IPS DF 4.7 (cell line): ENCODE measurements around the gene APBB2.

Source experiments
- DNase-seq: peaks from one replicate; pipeline ENCODE4 v3.0.0-alpha.2; 2013; ENCODE audit warnings: low spot score; ENCODE audit errors: extremely low read depth

APBB2 gene

GRCh38 chr4:41215969-41216293, 1.6 kb upstream of the APBB2 start:
- no peak for DNase-seq

DNA sequence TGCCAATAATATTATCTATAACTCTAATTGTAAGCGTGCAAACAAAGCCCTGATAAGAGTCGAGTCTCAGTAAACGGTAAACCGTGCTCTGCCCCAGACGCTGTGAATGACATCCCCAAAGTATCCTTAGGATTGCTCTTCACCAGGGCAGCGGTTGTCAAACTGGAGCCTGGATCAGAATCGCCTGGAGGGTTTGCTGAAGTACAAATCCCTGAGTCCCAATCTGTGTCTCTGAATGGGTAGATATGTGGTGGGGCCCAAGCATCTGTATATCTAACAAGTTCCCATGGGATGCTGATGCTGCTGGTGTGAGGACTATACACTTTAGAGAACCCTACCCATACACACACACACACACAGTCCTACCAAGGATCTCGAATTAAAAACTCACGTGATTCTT, 813 bp upstream of the APBB2 start:
- no peak for DNase-seq

DNA sequence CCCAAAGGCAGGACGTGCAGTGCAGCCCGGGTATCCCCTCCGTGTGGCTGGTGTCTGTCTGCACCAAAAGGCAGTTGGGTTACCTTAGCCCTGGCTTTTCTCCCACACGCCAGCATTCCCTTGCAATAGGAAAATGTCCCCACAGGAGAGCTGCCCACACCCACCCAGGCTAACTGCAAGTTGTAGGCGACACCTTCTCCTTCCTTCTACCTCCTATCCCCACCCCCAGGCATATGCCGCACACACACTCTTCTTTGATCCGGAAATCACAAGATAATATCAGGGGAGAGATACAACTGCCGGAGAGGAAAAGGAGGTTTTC, 444 bp upstream of the APBB2 start:
- no peak for DNase-seq

DNA sequence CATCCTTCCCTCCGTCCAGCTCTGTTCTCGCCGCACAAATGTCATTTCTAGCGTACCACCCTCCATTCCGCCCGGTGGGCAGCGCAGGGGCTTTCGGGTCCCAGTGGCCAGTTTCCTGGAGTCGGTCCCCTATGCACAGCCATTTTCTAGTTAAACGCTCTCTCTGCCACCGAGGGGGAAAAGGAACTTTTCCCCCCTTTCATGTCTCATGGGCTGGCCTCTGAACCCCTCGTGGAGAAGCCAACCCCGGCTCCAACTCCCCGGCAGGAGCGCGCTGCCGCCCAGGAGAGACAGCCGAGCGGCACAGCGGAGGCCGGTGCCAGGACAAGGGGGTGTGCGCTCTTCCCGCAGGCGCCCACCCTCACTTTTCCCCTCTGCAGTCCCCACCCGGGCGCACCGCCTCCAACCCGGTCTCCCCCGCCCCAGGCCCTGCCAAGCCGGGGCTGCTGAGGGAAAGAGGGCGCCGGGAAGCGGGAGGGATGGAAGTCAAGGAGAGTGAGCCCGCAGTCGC, 662 bp downstream of the APBB2 start:
- no peak for DNase-seq

- DNase-seq: no peak
These were observed 1.6 kb downstream of the APBB2 start for GRCh38 chr4:41212616-41213203.

- no peak for DNase-seq
These were observed 2.3 kb downstream of the APBB2 start for GRCh38 chr4:41211951-41212615.

GRCh38 chr4:41209901-41210300, 4.4 kb downstream of the APBB2 start:
- DNase-seq: no peak

GRCh38 chr4:41209187-41209586, 5.2 kb downstream of the APBB2 start:
- DNase-seq: no peak

- no peak for DNase-seq
These were observed 7.0 kb downstream of the APBB2 start for GRCh38 chr4:41207291-41207831.

- DNase-seq: no peak
These were observed 8.4 kb downstream of the APBB2 start for GRCh38 chr4:41205854-41206460.

- no peak for DNase-seq
These were observed 9.2 kb downstream of the APBB2 start for GRCh38 chr4:41205130-41205529.

DNA sequence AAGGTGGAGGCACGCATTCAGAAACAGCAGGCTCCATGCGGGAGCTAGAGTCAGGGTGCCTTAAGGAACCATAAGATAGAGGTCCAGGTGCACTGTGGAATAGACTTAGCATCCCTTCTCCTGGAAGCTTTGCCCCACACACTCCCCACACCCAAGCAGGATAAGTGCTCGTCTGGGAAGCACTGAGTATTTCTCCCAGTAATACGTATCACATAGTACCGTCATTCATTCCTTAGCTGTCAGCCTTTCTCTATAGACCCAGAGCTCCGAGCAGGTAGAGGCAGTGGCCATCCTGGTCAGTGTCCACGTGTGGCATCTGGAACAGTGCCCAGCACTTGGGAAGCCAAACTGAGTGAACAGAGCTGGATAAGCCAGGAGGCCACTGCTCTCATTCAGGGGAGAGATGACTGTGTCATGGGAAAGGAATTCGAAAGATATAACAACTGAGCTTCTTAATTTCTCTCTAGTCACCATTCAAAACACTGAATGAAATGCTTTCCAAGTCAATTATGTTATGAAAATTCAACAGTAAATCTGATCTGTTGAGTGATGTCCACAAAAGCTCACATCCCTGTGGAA, 9.9 kb downstream of the APBB2 start:
- no peak for DNase-seq

DNA sequence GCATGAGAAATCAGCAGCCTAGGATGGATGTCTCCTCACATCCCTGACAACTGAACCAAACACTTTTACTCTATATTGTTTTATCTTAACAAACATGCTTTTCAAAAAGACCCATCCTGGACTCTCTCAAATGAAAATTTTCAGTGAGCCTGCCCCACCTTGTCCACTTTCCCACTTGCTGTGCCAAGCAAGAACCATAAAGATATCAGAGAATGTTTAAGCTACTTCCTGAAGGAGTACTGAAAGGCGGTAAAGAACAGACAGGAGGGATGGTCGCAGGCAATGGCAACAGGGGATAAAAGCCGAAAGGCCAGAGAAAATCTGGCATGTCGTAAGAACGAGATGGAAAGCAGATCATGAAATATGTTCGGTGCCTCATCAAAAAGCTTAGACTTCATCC, 10.5 kb downstream of the APBB2 start:
- no peak for DNase-seq

DNA sequence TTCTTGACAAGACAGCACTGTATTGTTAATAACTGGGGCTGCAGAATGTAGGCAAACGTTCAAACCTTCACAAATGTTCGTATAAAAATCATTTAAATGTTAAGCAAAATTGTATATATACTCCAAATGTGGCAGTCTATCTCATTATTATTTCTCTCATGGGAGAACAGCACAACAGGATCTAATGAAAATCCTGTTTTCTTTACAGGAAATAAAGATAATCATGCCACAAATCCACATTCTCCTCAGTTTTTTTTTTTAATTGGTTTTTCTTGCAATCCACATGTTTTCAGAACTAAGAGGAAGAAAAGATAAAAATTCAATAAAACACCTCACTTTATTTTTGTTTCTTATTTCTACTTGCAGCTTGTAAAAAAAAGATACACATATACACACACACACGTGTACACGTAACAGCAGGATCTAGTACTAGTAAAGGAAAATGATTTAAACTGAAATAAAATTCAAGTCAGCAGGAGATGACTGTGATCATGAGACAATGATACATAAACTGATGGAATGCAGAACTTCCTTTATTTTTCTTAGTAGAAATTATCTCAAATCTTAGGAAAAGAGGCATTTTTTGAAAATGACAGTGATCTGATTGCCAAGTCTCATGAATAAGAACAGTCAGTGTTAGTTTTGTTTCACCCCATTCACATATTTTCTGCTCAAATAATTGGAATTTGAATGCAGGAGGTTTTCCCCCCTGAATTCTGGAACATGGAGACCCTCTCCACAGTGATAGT, 11.3 kb downstream of the APBB2 start:
- DNase-seq: no peak

- no peak for DNase-seq
These were observed 12.0 kb downstream of the APBB2 start for GRCh38 chr4:41202356-41202755.

DNA sequence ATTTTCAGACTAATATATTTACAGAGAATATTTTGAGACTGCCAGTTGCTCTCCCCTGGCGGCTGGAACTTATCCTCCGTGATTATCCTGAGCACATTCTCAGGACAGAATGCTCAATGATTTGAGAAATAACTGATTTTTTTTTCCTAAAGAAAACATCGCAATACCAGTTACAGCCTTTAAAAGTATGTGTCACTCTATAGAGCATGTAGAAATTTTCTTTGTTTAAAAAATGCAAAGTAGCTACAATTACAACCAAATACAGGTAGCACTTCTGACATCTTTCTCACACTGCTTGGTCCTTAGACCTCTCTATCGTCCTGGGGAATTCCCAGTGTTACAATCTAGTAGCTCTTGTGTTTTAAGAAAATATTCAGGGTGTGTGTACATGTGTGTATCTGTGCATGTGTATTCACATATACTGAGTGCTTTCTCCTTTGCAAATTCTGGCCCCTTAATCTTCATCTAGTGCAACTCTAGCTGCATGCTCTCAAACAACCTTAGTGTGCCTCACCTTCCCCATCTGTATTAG, 13.8 kb downstream of the APBB2 start:
- DNase-seq: no peak

DNA sequence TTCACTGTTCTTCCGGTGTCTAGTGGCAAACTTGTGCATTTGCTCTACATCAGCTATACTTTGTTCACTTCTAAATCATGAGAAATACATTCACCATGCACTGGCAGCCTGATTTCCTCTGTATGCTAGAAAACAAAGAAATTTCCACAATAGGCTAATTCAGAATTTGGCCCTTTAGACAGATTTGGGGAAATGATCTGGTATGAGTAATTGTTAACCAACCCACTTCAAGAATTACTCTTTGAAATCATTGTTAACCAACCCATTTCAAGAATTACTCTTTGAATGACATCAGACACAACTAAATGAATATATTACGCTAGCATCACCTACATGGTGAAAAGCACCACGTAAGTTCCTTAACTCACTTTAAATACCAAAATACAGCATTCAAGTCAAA, 14.6 kb downstream of the APBB2 start:
- DNase-seq: no peak

DNA sequence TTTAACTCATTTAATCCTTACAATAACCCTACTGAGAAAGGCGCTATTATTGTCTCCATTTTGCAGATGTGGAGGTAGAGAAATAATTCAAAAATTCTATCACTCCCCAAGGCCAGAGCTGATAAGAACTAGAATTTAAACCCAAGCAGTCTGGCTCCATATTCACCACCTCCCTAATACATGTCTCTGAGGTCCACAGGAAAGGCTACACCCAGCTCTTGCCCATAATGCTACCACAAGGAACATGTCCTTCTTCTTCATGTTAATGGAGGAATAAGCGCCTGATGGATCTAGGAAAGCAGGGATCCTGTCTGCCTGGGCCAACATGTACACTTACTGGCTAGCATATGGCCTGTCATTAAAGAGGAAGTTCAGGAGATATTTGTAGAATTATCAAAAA, 16.3 kb downstream of the APBB2 start:
- DNase-seq: no peak

- no peak for DNase-seq
These were observed 16.8 kb downstream of the APBB2 start for GRCh38 chr4:41197495-41197894.

DNA sequence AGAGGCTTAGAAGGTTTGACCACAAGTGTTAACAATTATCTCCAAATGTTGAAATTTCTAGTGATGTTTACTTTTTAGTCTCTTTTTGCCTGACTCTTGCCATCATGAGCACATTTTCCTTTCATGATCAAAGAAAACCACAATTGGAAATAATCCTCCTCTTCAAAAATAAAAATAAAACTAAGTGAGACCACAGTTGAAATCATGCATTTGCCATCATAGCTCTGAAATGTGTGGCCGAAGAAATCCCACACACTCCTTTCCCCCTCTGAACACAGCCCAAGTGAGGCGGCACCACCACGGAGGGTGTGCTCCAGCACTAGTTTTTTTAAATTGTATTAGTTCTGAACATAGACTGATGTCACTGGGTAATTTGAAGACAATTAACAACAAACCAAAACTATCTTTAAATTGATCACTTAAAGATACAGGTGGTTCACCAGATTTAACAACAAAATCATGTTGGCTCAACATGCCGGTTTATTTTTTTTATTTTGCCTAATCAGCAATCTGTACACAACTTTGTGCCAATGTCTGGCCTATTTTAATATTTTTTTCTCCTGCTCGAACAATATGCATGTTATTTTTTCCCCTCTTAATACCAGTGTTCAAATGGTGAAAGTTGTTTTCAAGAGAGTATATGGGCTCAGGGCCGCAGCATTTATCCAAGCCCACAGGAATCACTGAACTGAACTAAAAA, 17.6 kb downstream of the APBB2 start:
- DNase-seq: no peak

DNA sequence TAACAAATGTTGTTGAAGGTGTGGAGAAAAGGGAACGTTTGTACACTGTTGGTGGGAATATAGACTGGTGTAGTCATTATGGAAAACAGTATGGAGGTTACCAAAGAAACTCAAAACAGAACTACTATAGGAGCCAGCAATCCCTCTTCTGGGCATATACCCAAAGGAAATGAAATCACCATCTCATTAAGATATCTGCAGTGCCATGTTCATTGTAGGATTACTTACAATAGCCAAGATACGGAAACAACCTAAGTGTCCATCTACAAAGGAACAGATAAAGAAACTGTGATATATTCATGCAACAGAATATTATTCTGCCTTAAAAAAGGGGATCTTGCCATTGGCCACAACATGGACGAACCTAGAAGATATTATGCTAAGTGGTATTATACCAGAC, 22.2 kb downstream of the APBB2 start:
- DNase-seq: no peak
